GM18873 (cell line): ENCODE measurements around the gene COLQ.
"Not testable (repeated sequence)": the region's sequence is repeated elsewhere in the genome, so short reads cannot be mapped to it uniquely, and the experiment has no call there.

Experiments used
- ATAC-seq: cut with Tn5 transposase; IDR thresholded peaks from one replicate; pipeline ENCODE4 v1.9.1; 2021; ENCODE audit warnings: mild to moderate bottlenecking, moderate library complexity, moderate number of reproducible peaks; ENCODE audit not compliant: unreplicated experiment, low FRiP score

The COLQ gene

GRCh38 chr3:15458212-15458780, 63.2 kb downstream of the COLQ start:
- ATAC-seq: no peak

- not testable (repeated sequence) for ATAC-seq
Observed at GRCh38 chr3:15456915-15457314, 64.6 kb downstream of the COLQ start.

DNA sequence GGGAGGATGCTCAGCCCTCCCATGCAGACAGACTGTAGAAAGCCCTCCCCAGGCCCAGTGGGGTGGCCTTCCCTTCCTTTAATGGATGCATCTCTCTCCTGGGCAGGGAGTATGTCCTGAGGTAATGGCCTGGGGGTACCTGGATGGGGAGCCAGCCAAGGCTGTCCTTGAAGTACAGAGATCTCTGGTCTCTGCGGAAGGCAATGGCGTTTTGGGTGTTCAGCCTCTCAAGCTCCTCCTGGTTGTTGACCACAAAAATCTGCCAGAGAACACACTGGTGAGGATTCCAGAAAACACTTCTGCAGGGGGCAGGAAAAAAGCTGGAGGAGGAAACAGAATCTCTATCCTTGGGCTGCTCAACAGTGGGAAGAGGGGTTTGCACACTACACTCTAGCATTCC, 65.2 kb downstream of the COLQ start:
- ATAC-seq: no peak

DNA sequence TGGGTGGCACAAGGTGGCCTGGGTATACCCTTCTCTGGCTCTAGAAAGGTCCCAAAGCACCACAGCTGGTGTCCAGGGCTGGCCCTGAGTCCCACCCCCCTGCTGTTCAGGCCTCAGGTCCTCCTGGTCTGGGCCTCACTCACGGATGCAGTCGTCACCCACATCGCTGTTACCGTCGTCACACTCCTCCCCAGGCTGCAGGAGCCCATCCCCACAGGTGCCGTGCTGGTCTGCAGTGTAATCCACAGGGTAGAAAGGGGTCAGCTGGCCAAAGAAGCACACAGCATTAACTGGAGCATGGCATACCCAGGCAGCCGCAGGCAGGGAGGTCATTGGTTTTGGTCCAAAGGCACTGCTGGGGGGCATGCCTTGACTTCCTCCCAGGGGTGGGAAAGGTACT, 65.8 kb downstream of the COLQ start:
- no peak for ATAC-seq

- no peak for ATAC-seq
Observed at GRCh38 chr3:15454965-15455364, 66.5 kb downstream of the COLQ start.

DNA sequence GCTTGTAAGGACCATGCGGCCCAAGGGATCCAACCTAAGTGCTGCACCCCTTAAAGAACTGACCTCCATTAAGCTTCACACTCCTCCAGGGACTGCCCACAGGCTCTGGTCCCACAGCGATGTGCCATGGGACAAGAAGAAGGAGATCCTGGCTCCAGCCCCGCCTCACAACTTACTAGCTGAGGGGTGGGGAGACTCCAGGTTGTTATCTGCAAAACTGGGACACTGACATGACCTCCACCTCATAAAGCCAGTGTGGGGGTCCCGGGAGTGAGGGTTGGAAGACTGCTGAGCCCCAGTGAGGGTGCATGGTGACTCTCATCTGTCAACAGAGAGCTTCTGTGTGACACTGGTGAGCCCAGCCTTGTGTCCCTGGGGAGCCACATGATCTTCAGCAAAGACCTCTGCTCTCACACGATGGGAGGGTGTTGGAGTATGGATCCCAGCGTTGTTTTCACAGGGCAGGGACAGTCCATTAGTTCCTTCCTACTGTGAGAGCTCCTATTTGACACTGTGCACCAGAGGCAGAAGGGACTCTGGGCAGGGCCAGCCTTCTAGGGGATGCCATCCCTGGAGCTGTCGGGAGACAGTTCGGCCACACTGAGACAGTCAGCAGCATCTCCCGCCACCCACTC, 67.4 kb downstream of the COLQ start:
- ATAC-seq: no peak

DNA sequence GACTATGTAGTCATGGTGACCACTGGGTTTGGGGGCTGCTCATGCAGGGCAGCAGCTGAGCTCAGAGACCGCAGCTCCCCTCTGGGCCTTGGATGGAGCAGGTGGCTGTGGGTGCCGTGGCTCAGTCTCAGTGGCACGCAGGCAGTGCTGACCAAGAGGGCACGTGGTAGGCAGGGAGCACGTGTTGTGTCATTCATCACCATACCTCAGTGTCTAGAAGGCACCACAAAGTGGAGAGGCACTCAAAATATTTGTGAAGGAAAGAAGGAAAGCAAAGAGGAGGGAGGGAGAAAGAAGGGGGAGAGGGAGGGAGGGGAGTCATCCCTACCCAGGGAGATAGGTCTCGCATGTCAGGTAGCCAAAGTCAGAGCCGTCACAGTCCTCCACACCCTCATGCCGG, 68.0 kb downstream of the COLQ start:
- ATAC-seq: no peak

DNA sequence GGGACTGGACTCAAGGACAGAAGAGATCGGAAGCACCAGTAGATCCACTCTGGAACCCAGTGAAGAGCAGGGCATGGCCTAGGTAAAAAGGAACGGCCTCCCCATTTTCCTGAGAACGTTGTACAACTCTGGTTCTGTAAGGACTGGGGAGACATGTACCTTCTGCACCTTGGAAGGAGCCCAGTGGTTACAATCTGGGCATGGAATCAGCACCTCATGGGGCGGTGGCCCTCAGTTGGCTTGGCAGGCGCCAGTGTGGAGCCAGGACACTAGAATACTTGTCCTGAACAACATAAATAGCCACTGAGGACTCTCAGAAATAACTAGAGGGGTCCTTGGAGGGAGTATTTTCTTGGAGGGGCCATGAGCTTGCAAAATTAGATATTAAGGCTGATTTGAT, 68.5 kb downstream of the COLQ start:
- no peak for ATAC-seq

- ATAC-seq: no peak
Observed at GRCh38 chr3:15452156-15452555, 69.3 kb downstream of the COLQ start.

- no peak for ATAC-seq
Observed at GRCh38 chr3:15451216-15452113, 70.0 kb downstream of the COLQ start.

GRCh38 chr3:15450438-15451215, 70.9 kb downstream of the COLQ start:
- ATAC-seq: no peak

DNA sequence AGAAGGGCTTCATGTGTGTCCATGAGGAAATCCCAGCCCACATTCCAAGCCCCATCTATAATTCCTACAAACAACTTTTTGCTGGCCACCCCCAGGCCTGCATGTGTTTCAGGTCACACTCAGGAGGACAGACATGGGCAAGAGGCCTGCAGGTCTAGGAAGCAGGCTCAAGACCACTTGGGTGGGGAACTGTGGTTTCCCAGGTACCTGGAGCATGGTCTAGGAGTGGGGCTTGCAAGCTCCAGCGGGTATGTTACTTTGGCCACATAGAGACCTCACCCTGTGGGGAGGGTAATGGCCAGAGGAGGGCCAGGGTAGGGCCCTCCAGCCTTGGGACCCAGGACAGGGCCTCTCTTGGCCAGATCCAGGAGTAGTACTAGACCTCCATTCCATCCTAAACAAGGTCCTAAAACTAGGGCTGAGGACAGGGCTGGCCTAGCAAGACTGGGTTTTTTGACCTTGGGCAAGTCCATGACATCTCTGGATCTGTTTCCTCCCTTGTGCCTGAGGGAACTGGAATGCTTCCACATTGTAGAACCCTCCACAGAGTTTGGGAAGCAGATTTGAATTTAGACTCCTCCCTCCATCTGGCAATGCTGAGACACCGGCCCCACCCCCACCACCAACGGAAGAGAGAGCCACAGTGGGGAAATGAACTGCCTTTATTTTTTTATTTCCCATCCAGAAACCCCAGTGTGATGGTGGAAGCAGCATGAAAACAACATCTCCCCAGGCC, 71.8 kb downstream of the COLQ start:
- no peak for ATAC-seq

GRCh38 chr3:15443826-15444524, 77.5 kb downstream of the COLQ start:
- ATAC-seq: no peak

GRCh38 chr3:15440891-15441290, 80.6 kb downstream of the COLQ start:
- ATAC-seq: no peak

- ATAC-seq: no peak
Observed at GRCh38 chr3:15439476-15439875, 82.0 kb downstream of the COLQ start.

GRCh38 chr3:15438983-15439382, 82.5 kb downstream of the COLQ start:
- no peak for ATAC-seq

DNA sequence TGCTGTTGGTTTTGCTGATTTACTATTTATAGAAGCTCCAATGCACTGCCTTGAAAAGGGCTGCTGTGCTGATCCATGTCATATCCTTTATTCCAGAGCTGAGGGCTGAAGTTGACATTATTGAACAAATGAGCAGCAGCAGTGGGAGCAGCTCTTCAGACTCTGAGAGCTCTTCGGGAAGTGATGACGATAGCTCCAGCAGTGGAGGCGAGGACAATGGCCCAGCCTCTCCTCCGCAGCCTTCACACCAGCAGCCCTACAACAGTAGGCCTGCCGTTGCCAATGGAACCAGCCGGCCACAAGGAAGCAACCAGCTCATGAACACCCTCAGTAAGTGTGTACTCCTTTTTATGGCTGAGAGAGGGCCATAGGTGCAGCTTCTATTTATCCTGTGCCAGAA, 85.3 kb downstream of the COLQ start:
- ATAC-seq: no peak

GRCh38 chr3:15434756-15435155, 86.8 kb downstream of the COLQ start:
- ATAC-seq: no peak

- no peak for ATAC-seq
Observed at GRCh38 chr3:15433531-15433930, 88.0 kb downstream of the COLQ start.
